IPS-15b (cell line): ENCODE results near the gene ZNF239.
"Not testable (repeated sequence)": the region's sequence is repeated elsewhere in the genome, so short reads cannot be mapped to it uniquely, and the experiment has no call there.

ENCODE experiments used
- H3K27me3 ChIP-seq: one replicate; pipeline ENCODE4 v1.6.1; 2013; ENCODE audit warnings: low read length; ENCODE audit not compliant: control insufficient read depth, insufficient read depth
- H3K36me3 ChIP-seq: one replicate; pipeline ENCODE4 v1.6.1; 2013; ENCODE audit warnings: low read length; ENCODE audit not compliant: control insufficient read depth, insufficient read depth
- H3K4me1 ChIP-seq: one replicate; pipeline ENCODE4 v1.6.1; 2013; ENCODE audit warnings: mild to moderate bottlenecking, low read length; ENCODE audit not compliant: control insufficient read depth, insufficient read depth
- H3K4me3 ChIP-seq: one replicate; pipeline ENCODE4 v1.5.1; 2013; ENCODE audit warnings: low read depth, low read length
- H3K9ac ChIP-seq: one replicate; pipeline ENCODE4 v1.6.1; 2013; ENCODE audit warnings: low read depth, mild to moderate bottlenecking, low read length
- H3K9me3 ChIP-seq: one replicate; pipeline ENCODE4 v1.6.1; 2013; ENCODE audit warnings: mild to moderate bottlenecking, low read length; ENCODE audit not compliant: control insufficient read depth, insufficient read depth

The ZNF239 gene

GRCh38 chr10:43573250-43574000 lies 991 bp downstream of the ZNF239 start:
- peak overlapping the region; percentile 47 for H3K9ac ChIP-seq
- H3K4me1 ChIP-seq = peaks cover 2% of the 10 kb centered on the region
- peaks cover 4% of the 10 kb centered on the region for H3K36me3 ChIP-seq
- H3K9me3 ChIP-seq = no peaks in the 10 kb centered on the region
- H3K27me3 ChIP-seq = peaks cover 28% of the 10 kb centered on the region
- peak overlapping the region; percentile 59 for H3K4me3 ChIP-seq

GRCh38 chr10:43570971-43571370 lies 3.4 kb downstream of the ZNF239 start:
- Histone ChIP-seq H3K36me3 (peaks cover 9% of the 10 kb centered on the region), H3K9ac (no peak overlapping the region), H3K4me1 (peaks cover 2% of the 10 kb centered on the region), H3K9me3 (no peaks in the 10 kb centered on the region), H3K4me3 (no peak overlapping the region), H3K27me3 (peaks cover 28% of the 10 kb centered on the region)

- Histone ChIP-seq H3K9ac (no peak overlapping the region), H3K36me3 (peaks cover 9% of the 10 kb centered on the region), H3K4me1 (peaks cover 2% of the 10 kb centered on the region), H3K9me3 (no peaks in the 10 kb centered on the region), H3K27me3 (peaks cover 15% of the 10 kb centered on the region), H3K4me3 (no peak overlapping the region)
These were observed 4.7 kb downstream of the ZNF239 start for GRCh38 chr10:43569681-43570080.

- H3K9ac ChIP-seq = no peak overlapping the region
- H3K9me3 ChIP-seq = peaks cover 10% of the 10 kb centered on the region
- H3K4me3 ChIP-seq = no peak overlapping the region
- no peaks in the 10 kb centered on the region for H3K27me3 ChIP-seq
- no peaks in the 10 kb centered on the region for H3K4me1 ChIP-seq
- H3K36me3 ChIP-seq = peaks cover 11% of the 10 kb centered on the region
These were observed 17.2 kb downstream of the ZNF239 start for GRCh38 chr10:43557214-43557613.

- H3K27me3 ChIP-seq, H3K4me1 ChIP-seq, H3K4me3 ChIP-seq, H3K9ac ChIP-seq, H3K9me3 ChIP-seq, H3K36me3 ChIP-seq: not testable (repeated sequence)
These were observed 30.7 kb downstream of the ZNF239 start for GRCh38 chr10:43543746-43544145.

- Histone ChIP-seq H3K4me3 (no peak overlapping the region), H3K9ac (no peak overlapping the region), H3K36me3 (no peaks in the 10 kb centered on the region), H3K9me3 (peaks cover 16% of the 10 kb centered on the region), H3K27me3 (no peaks in the 10 kb centered on the region), H3K4me1 (no peaks in the 10 kb centered on the region)
These were observed 49.8 kb downstream of the ZNF239 start for GRCh38 chr10:43524434-43525247.
